OCI-LY3 (cell line): Measurements from ENCODE around the gene RAPGEF5.

ENCODE experiments used
- CTCF ChIP-seq: fragments of 200-600, 300-600 bp; sonication (generic); IDR thresholded peaks from 2 replicates; pipeline ENCODE4 v1.5.1; 2014; ENCODE audit warnings: antibody characterized with exemption, low read length, low read depth
- EZH2phosphoT487 ChIP-seq: fragments of 200-600 bp; shearing (Covaris generic); IDR thresholded peaks from 2 replicates; pipeline ENCODE4 v1.6.1; 2018; ENCODE audit warnings: antibody characterized with exemption, mixed run types, low read depth

GRCh38 chr7:22302193-22302592, 54.8 kb downstream of the RAPGEF5 start:
- TF ChIP-seq CTCF (no peak), EZH2phosphoT487 (no peak)
